Spleen (tissue), 7 donors: Measurements from ENCODE around the gene FCAMR.

Experiments used
- POLR2A ChIP-seq, 3 donors: fragments of 450-650 bp; IDR thresholded peaks; one replicate each; pipeline ENCODE4 v1.5.1; 2017; ENCODE audit warnings: antibody characterized with exemption in 3 of 3, mild to moderate bottlenecking in 1 of 3
- POLR2AphosphoS5 ChIP-seq, 3 donors: sonication (generic); formaldehyde crosslinking; IDR thresholded peaks; one replicate each; pipeline ENCODE4 v1.5.1; 2017; ENCODE audit warnings: antibody characterized with exemption in 3 of 3
- TF ChIP-seq, protein P1 (sequence below), 11 experiments: fragments of 200-600 bp in 7 of 11; fragments of 450-650 bp in 4 of 11; sonication (generic) in 4 of 11; IDR thresholded peaks in 8 of 11; conservative IDR thresholded peaks in 3 of 11; 1 replicate in 7 of 11; 2 replicates in 4 of 11; pipeline versions ENCODE4 v1.4.0 to v1.8.0; 2016 to 2021; ENCODE audit warnings: antibody characterized with exemption in 11 of 11, inconsistent platforms in 4 of 11, mild to moderate bottlenecking in 1 of 11
- donor health status: DM: no; HTN: no; CAD: no; lungs with moderate emphysema.
- donor health status: DM: no; HTN: no; CAD: no.
- donor health status: DM: no; HTN: no; CAD: no.

DNA sequence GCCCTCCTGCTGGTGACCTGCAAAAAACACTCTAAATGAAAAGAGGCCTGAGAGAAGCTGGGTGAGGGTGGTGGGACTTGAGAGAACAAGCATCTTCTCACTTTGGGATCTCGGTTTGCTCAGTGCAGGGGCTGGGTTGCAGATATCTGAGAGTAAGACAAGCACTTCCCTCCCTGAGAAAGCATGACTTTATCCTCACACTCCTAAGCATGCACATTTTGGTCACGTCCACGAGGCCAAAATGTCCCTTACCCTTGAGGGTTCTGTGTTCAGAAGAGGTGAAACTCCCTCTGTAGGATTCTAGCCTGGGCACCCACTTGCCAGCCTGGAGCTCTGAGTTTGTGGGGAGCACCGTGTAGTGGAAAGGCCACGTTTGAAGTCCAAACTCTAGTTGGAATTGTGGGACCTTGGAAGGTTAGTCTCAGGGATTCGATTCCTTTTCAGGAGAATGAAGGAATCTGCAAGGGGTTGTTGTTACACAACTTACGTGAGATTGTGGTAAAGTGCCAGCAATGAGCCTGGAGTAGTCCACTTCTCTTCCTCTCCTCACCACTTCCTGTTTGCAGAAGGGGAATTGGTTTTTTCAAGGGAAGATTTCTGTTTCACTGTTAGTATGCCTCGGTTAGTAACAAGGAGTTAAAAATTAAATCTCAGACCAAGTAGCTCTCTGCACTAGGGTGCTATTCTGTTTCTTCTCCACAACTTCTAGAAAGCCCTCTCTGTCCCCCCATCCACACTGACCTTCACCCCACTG lies 3.0 kb downstream of the FCAMR start:
- TF ChIP-seq, protein P1, sequence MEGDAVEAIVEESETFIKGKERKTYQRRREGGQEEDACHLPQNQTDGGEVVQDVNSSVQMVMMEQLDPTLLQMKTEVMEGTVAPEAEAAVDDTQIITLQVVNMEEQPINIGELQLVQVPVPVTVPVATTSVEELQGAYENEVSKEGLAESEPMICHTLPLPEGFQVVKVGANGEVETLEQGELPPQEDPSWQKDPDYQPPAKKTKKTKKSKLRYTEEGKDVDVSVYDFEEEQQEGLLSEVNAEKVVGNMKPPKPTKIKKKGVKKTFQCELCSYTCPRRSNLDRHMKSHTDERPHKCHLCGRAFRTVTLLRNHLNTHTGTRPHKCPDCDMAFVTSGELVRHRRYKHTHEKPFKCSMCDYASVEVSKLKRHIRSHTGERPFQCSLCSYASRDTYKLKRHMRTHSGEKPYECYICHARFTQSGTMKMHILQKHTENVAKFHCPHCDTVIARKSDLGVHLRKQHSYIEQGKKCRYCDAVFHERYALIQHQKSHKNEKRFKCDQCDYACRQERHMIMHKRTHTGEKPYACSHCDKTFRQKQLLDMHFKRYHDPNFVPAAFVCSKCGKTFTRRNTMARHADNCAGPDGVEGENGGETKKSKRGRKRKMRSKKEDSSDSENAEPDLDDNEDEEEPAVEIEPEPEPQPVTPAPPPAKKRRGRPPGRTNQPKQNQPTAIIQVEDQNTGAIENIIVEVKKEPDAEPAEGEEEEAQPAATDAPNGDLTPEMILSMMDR (IDR thresholded peaks at IDR 0.05 in 8 of 11, conservative IDR thresholded peaks at IDR 0.05 in 3 of 11) = no peak
- no peak for TF ChIP-seq POLR2A (IDR thresholded peaks at IDR 0.05)
- no peak for TF ChIP-seq POLR2AphosphoS5 (IDR thresholded peaks at IDR 0.05)
